ENCODE results near the gene IGLL1. TPM values are rescaled to one million over a fixed set of nuclear protein-coding genes. Genes with fewer than 3 reads are reported as not detected.

Gene IGLL1
- polyA plus RNA-seq, 3 donors from 2014 or later, result not detected

DNA sequence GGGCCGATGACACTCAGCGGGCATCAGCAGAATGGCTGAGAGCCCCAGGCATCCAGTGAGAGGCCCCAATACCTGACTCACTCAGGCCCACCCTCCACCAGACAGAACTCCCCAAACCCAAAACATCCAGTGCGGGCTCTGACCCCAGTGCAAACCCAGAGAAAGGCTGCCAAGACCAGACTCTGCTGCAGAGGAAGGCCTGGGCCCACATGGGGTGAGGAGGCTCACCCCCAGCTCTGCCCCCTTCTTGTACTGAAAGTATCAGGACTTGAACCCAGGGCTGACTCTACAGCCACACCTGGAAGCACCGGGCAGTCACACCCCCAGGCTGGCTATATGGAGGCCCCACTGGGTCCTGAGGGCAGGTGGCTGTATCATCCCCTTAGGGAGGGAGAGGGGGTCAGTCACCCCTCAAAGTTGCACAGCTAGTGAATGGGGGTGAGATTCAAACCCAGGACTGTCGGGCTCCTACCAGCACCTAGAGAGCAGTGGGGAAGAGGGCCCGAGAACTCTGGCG is 49.3 kb downstream of the IGLL1 start:
- Mint-ChIP-seq H3K36me3 (no peaks in the 10 kb centered on the region), H3K27me3 (ENCODE audit: low read depth in 3 of 3) (peaks cover 2 to 6% (median 2%) of the 10 kb centered on the region in 3 donors), H3K9me3 (no peaks in the 10 kb centered on the region), H3K4me1 (no peaks in the 10 kb centered on the region), H3K27ac (no peak overlapping the region), H3K4me3 (no peak overlapping the region)
- no peak for DNase-seq

DNA sequence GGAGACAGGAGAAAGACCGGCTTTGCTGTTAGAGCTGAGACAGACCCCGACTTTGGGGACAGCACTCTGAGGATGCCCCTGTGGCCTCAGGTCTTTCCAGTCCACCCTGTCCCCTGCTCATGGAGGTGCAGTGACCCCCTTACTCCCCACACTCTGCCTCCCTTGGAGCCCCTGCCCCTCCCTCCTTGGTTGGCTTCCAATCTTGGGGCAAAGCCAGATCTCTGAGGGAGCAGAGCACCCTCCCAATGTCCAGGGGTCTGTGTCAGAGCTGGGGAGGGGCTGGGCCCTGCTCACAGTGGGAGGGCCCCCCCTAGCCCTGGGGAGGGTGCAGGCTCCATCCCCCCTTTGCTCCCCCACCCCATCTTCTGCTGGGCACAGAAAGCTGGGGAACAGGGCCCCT is 50.0 kb downstream of the IGLL1 start:
- Mint-ChIP-seq H3K4me1 (no peaks in the 10 kb centered on the region), H3K27me3 (ENCODE audit: low read depth in 3 of 3) (peaks cover 2 to 6% (median 2%) of the 10 kb centered on the region in 3 donors), H3K27ac (no peak overlapping the region), H3K9me3 (no peaks in the 10 kb centered on the region), H3K36me3 (no peaks in the 10 kb centered on the region), H3K4me3 (no peak overlapping the region)
- no peak for DNase-seq

DNA sequence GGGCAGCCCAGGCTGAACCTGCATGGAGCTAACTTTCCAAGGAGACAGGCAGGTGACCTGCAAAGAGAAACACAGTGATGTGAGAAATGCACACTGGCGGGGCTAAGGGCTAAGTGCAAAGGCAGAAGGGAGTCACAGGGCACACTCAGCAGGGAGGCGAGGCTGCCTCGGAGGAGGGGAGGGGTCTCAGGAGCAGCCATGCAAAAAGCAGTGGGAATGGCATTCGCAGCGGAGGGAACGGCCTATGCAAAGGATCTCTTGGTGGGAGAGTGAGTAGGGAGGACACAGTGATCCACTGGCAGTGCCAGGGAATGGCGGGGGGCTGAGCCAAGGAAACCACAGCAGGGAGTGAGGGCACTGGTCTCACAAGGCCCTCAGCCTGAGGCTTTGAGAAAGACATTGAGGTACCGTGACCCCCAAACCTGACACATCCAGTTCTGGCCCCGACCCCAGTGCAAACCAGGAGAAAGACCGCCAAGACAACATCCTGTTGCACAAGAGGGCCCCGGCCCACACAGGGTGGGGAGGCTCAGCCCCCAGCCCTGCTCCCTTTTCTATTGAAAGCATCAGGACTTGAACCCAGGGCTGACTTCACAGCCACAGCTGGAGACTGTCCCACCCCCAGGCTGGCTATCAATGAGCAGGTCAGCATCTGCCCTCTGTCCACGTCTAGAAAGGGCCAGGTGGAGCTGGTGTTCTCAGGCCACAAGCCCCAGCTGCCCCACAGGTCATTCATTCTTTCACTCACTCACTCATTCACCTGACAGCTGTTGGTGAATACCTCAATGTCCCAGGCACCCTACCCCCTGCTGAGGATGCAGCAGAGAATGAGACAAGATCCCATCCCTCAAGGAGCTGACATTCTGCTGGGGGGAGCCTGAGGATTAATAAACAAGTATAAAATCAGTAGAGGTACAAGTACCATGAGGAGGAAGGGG is 50.7 kb downstream of the IGLL1 start:
- H3K4me1 Mint-ChIP-seq, result no peaks in the 10 kb centered on the region
- H3K36me3 Mint-ChIP-seq, result no peaks in the 10 kb centered on the region
- no peak for DNase-seq
- peak overlapping the region in 1 of 6 donors; percentile 12 for H3K27ac Mint-ChIP-seq
- H3K27me3 Mint-ChIP-seq (ENCODE audit: low read depth in 3 of 3), result peaks cover 2 to 5% (median 2%) of the 10 kb centered on the region in 3 donors
- no peaks in the 10 kb centered on the region for H3K9me3 Mint-ChIP-seq
- H3K4me3 Mint-ChIP-seq, result no peak overlapping the region

DNA sequence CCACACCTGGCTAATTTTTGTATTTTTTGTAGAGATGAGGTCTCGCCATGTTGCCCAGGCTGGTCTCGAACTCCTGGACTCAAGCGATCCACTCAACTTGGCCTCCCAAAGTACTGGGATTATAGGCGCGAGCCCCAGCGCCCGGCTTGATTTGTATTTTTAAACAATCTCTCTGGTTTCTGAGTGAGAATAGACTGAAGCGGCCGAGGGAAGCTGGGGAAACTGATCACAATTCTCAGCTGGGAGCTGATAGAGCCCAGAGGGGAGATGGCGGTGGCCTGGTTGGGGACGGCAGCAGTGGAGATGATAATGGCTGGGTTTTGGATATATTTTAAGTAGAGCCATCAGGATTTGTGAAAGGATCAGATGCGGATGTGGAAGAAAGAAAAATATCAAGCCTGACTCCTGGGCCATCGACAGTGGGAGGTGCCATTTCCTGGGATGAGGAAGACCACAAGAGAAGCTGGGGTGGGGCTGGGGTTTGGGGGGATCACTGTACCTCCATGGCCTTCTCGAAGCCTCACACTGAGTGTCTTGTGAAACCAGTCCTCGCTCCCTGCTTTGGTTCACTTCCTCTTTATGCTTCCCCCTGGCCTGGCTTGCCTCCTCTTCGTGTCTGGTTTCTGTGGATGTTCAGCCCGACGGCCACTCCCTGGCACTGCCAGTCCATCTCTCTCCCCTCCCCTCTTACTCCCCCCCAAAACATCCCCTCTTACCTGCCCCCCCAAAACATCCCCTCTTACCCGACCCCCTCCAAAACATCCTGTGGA is 51.9 kb downstream of the IGLL1 start:
- no peak for DNase-seq
- H3K36me3 Mint-ChIP-seq, result no peaks in the 10 kb centered on the region
- H3K9me3 Mint-ChIP-seq, result no peaks in the 10 kb centered on the region
- H3K4me3 Mint-ChIP-seq, result no peak overlapping the region
- peak overlapping the region in 2 of 6 donors; percentile 31 to 63 for H3K27ac Mint-ChIP-seq
- H3K4me1 Mint-ChIP-seq, result peaks cover 0 to under 1% of the 10 kb centered on the region in 2 donors
- H3K27me3 Mint-ChIP-seq (ENCODE audit: low read depth in 3 of 3), result peaks cover 2 to 4% (median 3%) of the 10 kb centered on the region in 3 donors

DNA sequence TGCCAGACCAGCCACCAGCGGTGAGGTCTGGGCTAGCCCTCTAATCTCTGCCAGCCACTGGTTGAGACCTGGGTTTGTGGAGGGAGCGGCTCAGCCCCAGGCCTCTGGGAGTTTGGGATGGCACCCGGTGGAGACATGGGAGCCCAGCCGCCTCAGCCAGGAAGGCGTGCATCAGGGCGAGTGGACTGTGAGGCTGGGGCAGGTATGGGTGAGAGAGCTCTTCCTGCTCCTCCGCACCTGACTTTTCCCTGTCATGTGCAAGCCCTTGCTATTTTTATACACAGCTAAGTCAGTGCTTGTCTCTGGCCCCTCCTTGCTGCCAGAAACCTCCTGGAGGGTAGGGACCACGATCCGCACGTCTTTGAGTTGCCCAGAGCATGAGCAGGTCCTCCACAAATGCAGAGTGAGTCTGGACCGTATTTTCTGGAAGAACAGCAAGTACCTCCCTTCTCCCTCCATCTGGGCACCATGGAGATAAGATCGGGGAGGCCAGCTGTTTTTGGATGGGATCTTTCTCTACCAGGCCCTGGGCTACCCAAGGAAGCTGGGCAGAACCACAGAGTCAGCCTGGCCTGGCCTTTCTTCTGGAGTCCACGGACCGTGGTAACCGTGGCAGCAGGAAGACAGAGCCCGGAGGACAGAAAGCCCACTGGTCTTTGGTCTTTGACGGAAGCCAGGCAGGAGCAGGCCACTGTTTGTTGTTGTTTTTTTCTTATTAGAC is 53.3 kb downstream of the IGLL1 start:
- no peak overlapping the region for H3K4me3 Mint-ChIP-seq
- peaks cover 4 to 11% (median 10%) of the 10 kb centered on the region in 3 donors for H3K27me3 Mint-ChIP-seq (ENCODE audit: low read depth in 3 of 3)
- no peaks in the 10 kb centered on the region for H3K9me3 Mint-ChIP-seq
- peak overlapping the region in 1 of 6 donors; percentile 25 for H3K27ac Mint-ChIP-seq
- no peak for DNase-seq
- no peaks in the 10 kb centered on the region for H3K36me3 Mint-ChIP-seq
- peaks cover 0 to 6% of the 10 kb centered on the region in 2 donors for H3K4me1 Mint-ChIP-seq

DNA sequence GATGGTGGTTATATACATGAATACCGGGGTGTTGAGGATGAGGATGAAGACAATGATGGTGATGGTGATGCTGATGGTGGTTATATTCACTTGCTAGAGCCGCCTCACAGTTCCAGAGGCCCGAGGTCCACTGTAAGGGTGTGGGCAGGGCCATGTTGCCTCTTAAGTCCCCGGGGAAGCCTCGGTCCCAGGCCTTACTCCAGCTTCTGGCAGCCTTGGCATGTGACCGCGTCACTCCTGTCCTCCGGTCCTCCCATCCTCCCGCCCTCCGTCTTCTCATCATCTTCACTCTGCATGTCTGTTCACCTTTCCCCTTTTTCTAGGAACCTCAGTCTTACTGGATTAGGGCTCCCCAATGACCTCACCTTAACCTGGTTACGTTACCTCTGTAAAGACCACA is 54.6 kb downstream of the IGLL1 start:
- H3K27me3 Mint-ChIP-seq (ENCODE audit: low read depth in 3 of 3), result peaks cover 7 to 19% (median 14%) of the 10 kb centered on the region in 3 donors
- H3K4me3 Mint-ChIP-seq, result no peak overlapping the region
- H3K27ac Mint-ChIP-seq, result peak overlapping the region in 5 of 6 donors; percentile 36 to 70 (median 37)
- no peaks in the 10 kb centered on the region for H3K9me3 Mint-ChIP-seq
- peaks cover 5 to 9% of the 10 kb centered on the region in 2 donors for H3K4me1 Mint-ChIP-seq
- DNase-seq, result no peak
- H3K36me3 Mint-ChIP-seq, result no peaks in the 10 kb centered on the region

DNA sequence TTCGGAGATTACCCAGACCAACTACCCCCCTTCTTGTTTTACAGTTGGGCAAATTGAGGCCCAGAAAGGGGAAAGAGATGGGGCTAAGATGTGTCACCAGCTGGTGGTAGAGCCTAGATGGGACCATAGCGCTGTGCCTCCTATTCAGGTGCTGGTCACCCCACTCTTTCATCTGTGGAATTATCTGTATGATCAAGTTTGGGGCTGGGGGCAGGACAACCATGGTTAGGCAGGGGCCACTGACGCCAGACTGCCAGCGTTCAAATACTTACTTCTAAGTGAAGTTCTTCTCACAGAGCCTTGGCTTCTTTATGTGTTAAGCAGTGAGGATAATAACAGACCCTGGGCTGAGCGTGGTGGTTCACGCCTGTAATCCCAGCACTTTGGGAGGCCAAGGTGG is 55.9 kb downstream of the IGLL1 start:
- DNase-seq, result no peak
- Mint-ChIP-seq H3K27me3 (ENCODE audit: low read depth in 3 of 3) (peaks cover 7 to 23% (median 14%) of the 10 kb centered on the region in 3 donors), H3K9me3 (no peaks in the 10 kb centered on the region), H3K4me3 (no peak overlapping the region), H3K36me3 (no peaks in the 10 kb centered on the region), H3K27ac (peak overlapping the region in 1 of 6 donors; percentile 78), H3K4me1 (peaks cover 5 to 9% of the 10 kb centered on the region in 2 donors)

DNA sequence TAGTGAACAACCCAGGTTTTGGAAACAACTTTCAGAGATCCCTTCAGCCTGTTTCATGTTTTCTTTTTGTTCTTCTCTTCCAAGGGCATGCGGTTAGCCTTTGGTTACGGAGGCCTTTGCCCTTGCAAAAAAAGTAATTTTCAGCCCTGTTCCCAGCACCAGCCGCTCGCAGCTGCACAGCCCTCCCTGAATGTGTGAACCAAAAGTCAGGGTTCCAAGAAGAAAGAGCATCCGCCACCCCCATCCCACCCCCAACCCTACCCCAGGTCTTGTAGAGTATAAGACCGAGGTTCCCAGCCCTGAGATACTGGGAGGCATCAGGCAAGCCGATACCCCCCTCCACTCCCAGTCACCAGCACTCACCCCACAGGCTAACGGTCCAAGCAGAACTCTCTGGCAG is 56.4 kb downstream of the IGLL1 start:
- Mint-ChIP-seq H3K27ac (peak overlapping the region in 2 of 6 donors; percentile 62 to 78), H3K36me3 (no peaks in the 10 kb centered on the region), H3K4me3 (no peak overlapping the region)

More for the DNA sequence above, 56.4 kb downstream of the IGLL1 start:
- DNase-seq, result no peak
- no peaks in the 10 kb centered on the region for H3K9me3 Mint-ChIP-seq
- H3K27me3 Mint-ChIP-seq (ENCODE audit: low read depth in 3 of 3), result peaks cover 7 to 20% (median 14%) of the 10 kb centered on the region in 3 donors
- H3K4me1 Mint-ChIP-seq, result peaks cover 5 to 9% of the 10 kb centered on the region in 2 donors

Other genes with a start within 250 kb of the IGLL1 start
- gene DRICH1, start 52.0 kb upstream of the IGLL1 start, polyA plus RNA-seq, result not detected
- 10 to 100 TPM; 40.6 to 47.8 (median 42.8) TPM for gene RGL4, start 110.7 kb upstream of the IGLL1 start, polyA plus RNA-seq
- gene ZNF70, start 170.8 kb upstream of the IGLL1 start, polyA plus RNA-seq, result under 1 TPM in 2 of 3 donors, not detected in 1; 0.29 to 1.00 TPM
- 1 to 10 TPM in 1 of 3 donors, not detected in 2; 1.3 TPM for gene VPREB3, start 174.1 kb upstream of the IGLL1 start, polyA plus RNA-seq
- 1 to 10 TPM in 1 of 3 donors, not detected in 2; 1.1 TPM for gene C22orf15, start 182.7 kb upstream of the IGLL1 start, polyA plus RNA-seq
- gene CHCHD10, start 187.7 kb upstream of the IGLL1 start, polyA plus RNA-seq, result 1 to 10 TPM; 5.7 to 9.3 (median 8.1) TPM
- 1 to 10 TPM in 2 of 3 donors, under 1 TPM in 1; 0.76 to 1.7 (median 1.2) TPM for gene MMP11, start 192.6 kb upstream of the IGLL1 start, polyA plus RNA-seq
- gene SMARCB1, start 206.7 kb upstream of the IGLL1 start, polyA plus RNA-seq, result 10 to 100 TPM; 28.5 to 49.5 (median 40.3) TPM